GM23338 (cell line): ENCODE results near the gene RBPJ.

Source experiments
- CREB1 ChIP-seq: fragments of 250-450 bp; sonication (Bioruptor Pico); IDR thresholded peaks from 2 replicates; pipeline ENCODE4 v1.5.0; 2020; ENCODE audit warnings: low read depth, mild to moderate bottlenecking, moderate library complexity
- CTCF ChIP-seq, 2 experiments: fragments of 200-600 bp in 1 of 2; sonication (generic) in 1 of 2; conservative IDR thresholded peaks; 2 replicates each; pipeline versions ENCODE4 v1.5.1 to v1.6.1; 2016 to 2017; ENCODE audit warnings: antibody characterized with exemption in 2 of 2, low read depth in 2 of 2, mild to moderate bottlenecking in 2 of 2, moderate library complexity in 1 of 2
- ETS1 ChIP-seq: IDR thresholded peaks from 2 replicates; pipeline ENCODE4 v1.6.1; 2016; ENCODE audit warnings: antibody characterized with exemption
- EZH2 ChIP-seq: fragments of 200-600 bp; sonication (generic); IDR thresholded peaks from one replicate; pipeline ENCODE4 v1.8.0; 2017; ENCODE audit warnings: antibody characterized with exemption, mild to moderate bottlenecking, low read depth; ENCODE audit not compliant: unreplicated experiment
- EZH2phosphoT487 ChIP-seq: fragments of 200-600 bp; sonication (generic); IDR thresholded peaks from one replicate; pipeline ENCODE4 v1.8.1; 2018; ENCODE audit warnings: antibody characterized with exemption; ENCODE audit not compliant: unreplicated experiment
- JUNB ChIP-seq: IDR thresholded peaks from one replicate; pipeline ENCODE4 v1.6.1; 2016; ENCODE audit warnings: antibody characterized with exemption; ENCODE audit not compliant: unreplicated experiment
- POLR2AphosphoS5 ChIP-seq: IDR thresholded peaks from 2 replicates; pipeline ENCODE4 v1.6.1; 2016; ENCODE audit warnings: antibody characterized with exemption, low read depth
- REST ChIP-seq: IDR thresholded peaks from one replicate; pipeline ENCODE4 v1.6.1; 2018; ENCODE audit warnings: antibody characterized with exemption; ENCODE audit not compliant: unreplicated experiment
- STAT1 ChIP-seq: IDR thresholded peaks from one replicate; pipeline ENCODE4 v1.6.1; 2016; ENCODE audit warnings: antibody characterized with exemption; ENCODE audit not compliant: unreplicated experiment
- ZNF331 ChIP-seq: fragments of 250-450 bp; sonication (Bioruptor Pico); IDR thresholded peaks from 2 replicates; pipeline ENCODE4 v1.5.0; 2020; ENCODE audit warnings: low read depth, mild to moderate bottlenecking, moderate library complexity

GRCh38 chr4:26285272-26285671, 35.5 kb upstream of the RBPJ start:
- TF ChIP-seq CTCF (conservative IDR thresholded peaks at IDR 0.05; ENCODE audit: low read depth in 2 of 2) (no peak), REST (no peak), EZH2 (no peak), JUNB (no peak), EZH2phosphoT487 (no peak), STAT1 (no peak), ETS1 (no peak), ZNF331 (no peak), POLR2AphosphoS5 (no peak), CREB1 (no peak)
